HepG2 (cell line): ENCODE results near the gene GEMIN2. TPM values are rescaled to one million over a fixed set of nuclear protein-coding genes. Genes with fewer than 3 reads are reported as not detected.

Source experiments
- BCL6 ChIP-seq: IDR thresholded peaks from 2 replicates; pipeline ENCODE4 v1.6.1; 2016; ENCODE audit warnings: missing genetic modification reagents, missing compliant biosample characterization
- CENPX ChIP-seq: sonication (generic); formaldehyde crosslinking; IDR thresholded peaks from 2 replicates; pipeline ENCODE4 v1.9.0; 2021; ENCODE audit warnings: mild to moderate bottlenecking, missing genetic modification reagents, moderate library complexity
- GATAD2A ChIP-seq: IDR thresholded peaks from 2 replicates; pipeline ENCODE4 v1.6.1; 2016
- HDAC6 ChIP-seq: fragments of 200-600 bp; sonication (generic); IDR thresholded peaks from 2 replicates; pipeline ENCODE4 v1.7.0; 2017; ENCODE audit warnings: mild to moderate bottlenecking, antibody characterized with exemption, low read length, low read depth
- MATR3 ChIP-seq: sonication (generic); formaldehyde crosslinking; IDR thresholded peaks from 2 replicates; pipeline ENCODE4 v1.4.0; 2020; ENCODE audit warnings: missing genetic modification reagents
- MIXL1 ChIP-seq: IDR thresholded peaks from 2 replicates; pipeline ENCODE4 v1.6.1; 2016
- NR2F2 ChIP-seq: IDR thresholded peaks from 2 replicates; pipeline ENCODE4 v1.6.1; 2012; ENCODE audit warnings: low read depth, inconsistent platforms, borderline replicate concordance
- RAD51 ChIP-seq: fragments of 450-650 bp; IDR thresholded peaks from 2 replicates; pipeline ENCODE4 v1.6.1; 2016; ENCODE audit warnings: borderline replicate concordance
- RFX3 ChIP-seq: IDR thresholded peaks from 2 replicates; pipeline ENCODE4 v1.6.1; 2016; ENCODE audit warnings: missing biosample characterization, missing genetic modification reagents
- SCMH1 ChIP-seq: sonication (generic); formaldehyde crosslinking; IDR thresholded peaks from 2 replicates; pipeline ENCODE4 v1.9.0; 2021; ENCODE audit warnings: missing genetic modification reagents, mild to moderate bottlenecking, borderline replicate concordance
- ZBTB38 ChIP-seq: sonication (generic); formaldehyde crosslinking; IDR thresholded peaks from 2 replicates; pipeline ENCODE4 v1.5.1; 2020; ENCODE audit warnings: mild to moderate bottlenecking, missing genetic modification reagents
- ZNF230 ChIP-seq: sonication (generic); formaldehyde crosslinking; IDR thresholded peaks from 2 replicates; pipeline ENCODE4 v1.4.0; 2020; ENCODE audit warnings: mild to moderate bottlenecking, missing genetic modification reagents
- ZNF3 ChIP-seq: IDR thresholded peaks from 2 replicates; pipeline ENCODE4 v1.7.0; 2017; ENCODE audit warnings: inconsistent platforms
- ZNF672 ChIP-seq: sonication (generic); formaldehyde crosslinking; IDR thresholded peaks from 2 replicates; pipeline ENCODE4 v1.8.1; 2022; ENCODE audit warnings: missing genetic modification reagents
- ZNF772 ChIP-seq: sonication (generic); formaldehyde crosslinking; IDR thresholded peaks from 2 replicates; pipeline ENCODE4 v1.5.0; 2020; ENCODE audit warnings: mild to moderate bottlenecking, missing genetic modification reagents
- polyA plus RNA-seq, 8 experiments: library from polyadenylated mRNA; depleted of rRNA in 3 of 8; stranded (reverse) in 7 of 8; unstranded in 1 of 8; fragments of >200 nt; fragmentation: Illumina TruSeq in 4 of 8; extraction: Trizol in 4 of 8; gene quantifications; 2 replicates each; pipeline versions ENCODE4 v1.2.1 to v1.2.3, GENCODE V29; 2011 to 2016; ENCODE audit warnings: low read depth in 4 of 8, missing spikeins in 1 of 8, mixed read lengths in 1 of 8; ENCODE audit not compliant: insufficient read depth in 1 of 8
- total RNA-seq, 5 experiments: library from RNA; depleted of rRNA; stranded (reverse); fragments of >200 nt; fragmentation: Illumina TruSeq; extraction: Trizol; gene quantifications; 2 replicates each; pipeline ENCODE4 v1.2.3, GENCODE V29; 2016; ENCODE audit warnings: low read depth in 1 of 5
- TF ChIP-seq, protein P1 (sequence below): IDR thresholded peaks from 2 replicates; pipeline ENCODE4 v1.6.1; 2016
- TF ChIP-seq, protein P2 (sequence below): sonication (generic); formaldehyde crosslinking; IDR thresholded peaks from 2 replicates; pipeline ENCODE4 v1.5.0; 2020; ENCODE audit warnings: mild to moderate bottlenecking, low read depth, missing genetic modification reagents, borderline replicate concordance
- TF ChIP-seq, protein P3 (sequence below): sonication (generic); formaldehyde crosslinking; IDR thresholded peaks from 2 replicates; pipeline ENCODE4 v1.5.1; 2020; ENCODE audit warnings: mild to moderate bottlenecking, moderate library complexity, missing genetic modification reagents
- TF ChIP-seq, protein P4 (sequence below): sonication (generic); formaldehyde crosslinking; IDR thresholded peaks from 2 replicates; pipeline ENCODE4 v1.9.0; 2021; ENCODE audit warnings: missing genetic modification reagents, mild to moderate bottlenecking, borderline replicate concordance
- TF ChIP-seq, protein P5 (sequence below): sonication (generic); formaldehyde crosslinking; IDR thresholded peaks from 2 replicates; pipeline ENCODE4 v1.9.0; 2021; ENCODE audit warnings: missing genetic modification reagents, borderline replicate concordance
- TF ChIP-seq, protein P6 (sequence below): sonication (generic); formaldehyde crosslinking; IDR thresholded peaks from 2 replicates; pipeline ENCODE4 v1.4.0; 2020; ENCODE audit warnings: missing genetic modification reagents
- TF ChIP-seq, protein P7 (sequence below): sonication (generic); formaldehyde crosslinking; IDR thresholded peaks from 2 replicates; pipeline ENCODE4 v1.4.0; 2020; ENCODE audit warnings: mild to moderate bottlenecking, missing genetic modification reagents

GEMIN2 gene
- total and polyA plus RNA-seq, 2 of the 13 experiments (the other 11 are each of a cell fraction or from before 2014, with no cell fraction given), result 54.8 to 110 TPM

DNA sequence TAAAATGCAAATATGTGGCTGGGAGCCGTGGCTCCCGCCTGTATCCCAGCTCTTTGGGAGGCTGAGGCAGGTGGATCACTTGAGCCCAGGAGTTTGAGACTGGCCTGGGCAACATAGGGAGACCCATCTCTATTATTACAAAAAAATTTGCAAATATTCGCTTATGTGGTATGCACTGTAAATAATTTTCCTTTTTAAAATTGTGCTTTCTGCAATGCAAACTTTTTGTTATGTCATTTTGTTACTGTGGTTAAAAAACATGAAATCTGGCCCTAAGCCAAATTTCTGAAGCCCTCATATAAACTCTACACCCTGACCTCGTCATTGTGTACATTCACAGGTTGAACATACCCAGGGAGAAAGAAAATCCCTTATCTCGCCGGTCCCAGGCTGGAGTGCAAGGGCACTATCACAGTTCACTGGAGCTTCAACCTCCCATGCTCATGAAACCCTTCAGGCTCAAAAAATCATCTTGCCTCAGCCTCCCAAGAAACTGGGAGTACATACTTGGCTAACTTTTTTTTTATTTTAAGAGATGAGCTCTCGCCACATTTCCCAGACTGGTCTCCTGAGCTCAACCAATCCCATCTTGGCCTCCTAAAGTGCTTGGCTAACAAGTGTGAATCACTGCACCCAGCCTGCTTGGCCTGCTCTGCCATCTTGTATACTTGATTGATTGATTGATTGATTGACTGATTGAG, 31.3 kb downstream of the GEMIN2 start (continued):
- TF ChIP-seq RAD51 (no peak), ZNF230 (peak; percentile 37; the same call in 1 of the 2 replicates), MIXL1 (CRISPR knock-in tag) (peak; percentile 63; the same call in 1 of the 2 replicates), BCL6 (peak; percentile 80), MATR3 (CRISPR knock-in tag) (no peak), RFX3 (CRISPR knock-in tag) (no peak), ZNF772 (CRISPR knock-in tag) (no peak), CENPX (CRISPR knock-in tag) (no peak), ZNF672 (CRISPR knock-in tag) (no peak), GATAD2A (CRISPR knock-in tag) (peak; percentile 68), NR2F2 (peak; percentile 71; the same call in 1 of the 2 replicates), SCMH1 (CRISPR knock-in tag) (no peak), ZNF3 (CRISPR knock-in tag) (no peak), HDAC6 (no peak), ZBTB38 (no peak)
- TF ChIP-seq, protein P1, sequence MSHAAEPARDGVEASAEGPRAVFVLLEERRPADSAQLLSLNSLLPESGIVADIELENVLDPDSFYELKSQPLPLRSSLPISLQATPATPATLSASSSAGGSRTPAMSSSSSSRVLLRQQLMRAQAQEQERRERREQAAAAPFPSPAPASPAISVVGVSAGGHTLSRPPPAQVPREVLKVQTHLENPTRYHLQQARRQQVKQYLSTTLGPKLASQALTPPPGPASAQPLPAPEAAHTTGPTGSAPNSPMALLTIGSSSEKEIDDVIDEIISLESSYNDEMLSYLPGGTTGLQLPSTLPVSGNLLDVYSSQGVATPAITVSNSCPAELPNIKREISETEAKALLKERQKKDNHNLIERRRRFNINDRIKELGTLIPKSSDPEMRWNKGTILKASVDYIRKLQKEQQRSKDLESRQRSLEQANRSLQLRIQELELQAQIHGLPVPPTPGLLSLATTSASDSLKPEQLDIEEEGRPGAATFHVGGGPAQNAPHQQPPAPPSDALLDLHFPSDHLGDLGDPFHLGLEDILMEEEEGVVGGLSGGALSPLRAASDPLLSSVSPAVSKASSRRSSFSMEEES (CRISPR knock-in tag), result 0 out of 2 replicates have a peak, but pooled peaks have one; percentile 21
- TF ChIP-seq, protein P2, sequence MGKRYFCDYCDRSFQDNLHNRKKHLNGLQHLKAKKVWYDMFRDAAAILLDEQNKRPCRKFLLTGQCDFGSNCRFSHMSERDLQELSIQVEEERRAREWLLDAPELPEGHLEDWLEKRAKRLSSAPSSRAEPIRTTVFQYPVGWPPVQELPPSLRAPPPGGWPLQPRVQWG (CRISPR knock-in tag), result no peak
- TF ChIP-seq, protein P3, sequence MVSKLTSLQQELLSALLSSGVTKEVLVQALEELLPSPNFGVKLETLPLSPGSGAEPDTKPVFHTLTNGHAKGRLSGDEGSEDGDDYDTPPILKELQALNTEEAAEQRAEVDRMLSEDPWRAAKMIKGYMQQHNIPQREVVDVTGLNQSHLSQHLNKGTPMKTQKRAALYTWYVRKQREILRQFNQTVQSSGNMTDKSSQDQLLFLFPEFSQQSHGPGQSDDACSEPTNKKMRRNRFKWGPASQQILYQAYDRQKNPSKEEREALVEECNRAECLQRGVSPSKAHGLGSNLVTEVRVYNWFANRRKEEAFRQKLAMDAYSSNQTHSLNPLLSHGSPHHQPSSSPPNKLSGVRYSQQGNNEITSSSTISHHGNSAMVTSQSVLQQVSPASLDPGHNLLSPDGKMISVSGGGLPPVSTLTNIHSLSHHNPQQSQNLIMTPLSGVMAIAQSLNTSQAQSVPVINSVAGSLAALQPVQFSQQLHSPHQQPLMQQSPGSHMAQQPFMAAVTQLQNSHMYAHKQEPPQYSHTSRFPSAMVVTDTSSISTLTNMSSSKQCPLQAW, result peak; percentile 76; the same call in 1 of the 2 replicates
- TF ChIP-seq, protein P4, sequence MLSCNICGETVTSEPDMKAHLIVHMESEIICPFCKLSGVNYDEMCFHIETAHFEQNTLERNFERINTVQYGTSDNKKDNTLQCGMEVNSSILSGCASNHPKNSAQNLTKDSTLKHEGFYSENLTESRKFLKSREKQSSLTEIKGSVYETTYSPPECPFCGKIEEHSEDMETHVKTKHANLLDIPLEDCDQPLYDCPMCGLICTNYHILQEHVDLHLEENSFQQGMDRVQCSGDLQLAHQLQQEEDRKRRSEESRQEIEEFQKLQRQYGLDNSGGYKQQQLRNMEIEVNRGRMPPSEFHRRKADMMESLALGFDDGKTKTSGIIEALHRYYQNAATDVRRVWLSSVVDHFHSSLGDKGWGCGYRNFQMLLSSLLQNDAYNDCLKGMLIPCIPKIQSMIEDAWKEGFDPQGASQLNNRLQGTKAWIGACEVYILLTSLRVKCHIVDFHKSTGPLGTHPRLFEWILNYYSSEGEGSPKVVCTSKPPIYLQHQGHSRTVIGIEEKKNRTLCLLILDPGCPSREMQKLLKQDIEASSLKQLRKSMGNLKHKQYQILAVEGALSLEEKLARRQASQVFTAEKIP, result no peak
- TF ChIP-seq, protein P5, sequence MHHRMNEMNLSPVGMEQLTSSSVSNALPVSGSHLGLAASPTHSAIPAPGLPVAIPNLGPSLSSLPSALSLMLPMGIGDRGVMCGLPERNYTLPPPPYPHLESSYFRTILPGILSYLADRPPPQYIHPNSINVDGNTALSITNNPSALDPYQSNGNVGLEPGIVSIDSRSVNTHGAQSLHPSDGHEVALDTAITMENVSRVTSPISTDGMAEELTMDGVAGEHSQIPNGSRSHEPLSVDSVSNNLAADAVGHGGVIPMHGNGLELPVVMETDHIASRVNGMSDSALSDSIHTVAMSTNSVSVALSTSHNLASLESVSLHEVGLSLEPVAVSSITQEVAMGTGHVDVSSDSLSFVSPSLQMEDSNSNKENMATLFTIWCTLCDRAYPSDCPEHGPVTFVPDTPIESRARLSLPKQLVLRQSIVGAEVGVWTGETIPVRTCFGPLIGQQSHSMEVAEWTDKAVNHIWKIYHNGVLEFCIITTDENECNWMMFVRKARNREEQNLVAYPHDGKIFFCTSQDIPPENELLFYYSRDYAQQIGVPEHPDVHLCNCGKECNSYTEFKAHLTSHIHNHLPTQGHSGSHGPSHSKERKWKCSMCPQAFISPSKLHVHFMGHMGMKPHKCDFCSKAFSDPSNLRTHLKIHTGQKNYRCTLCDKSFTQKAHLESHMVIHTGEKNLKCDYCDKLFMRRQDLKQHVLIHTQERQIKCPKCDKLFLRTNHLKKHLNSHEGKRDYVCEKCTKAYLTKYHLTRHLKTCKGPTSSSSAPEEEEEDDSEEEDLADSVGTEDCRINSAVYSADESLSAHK (CRISPR knock-in tag), result no peak
- TF ChIP-seq, protein P6, sequence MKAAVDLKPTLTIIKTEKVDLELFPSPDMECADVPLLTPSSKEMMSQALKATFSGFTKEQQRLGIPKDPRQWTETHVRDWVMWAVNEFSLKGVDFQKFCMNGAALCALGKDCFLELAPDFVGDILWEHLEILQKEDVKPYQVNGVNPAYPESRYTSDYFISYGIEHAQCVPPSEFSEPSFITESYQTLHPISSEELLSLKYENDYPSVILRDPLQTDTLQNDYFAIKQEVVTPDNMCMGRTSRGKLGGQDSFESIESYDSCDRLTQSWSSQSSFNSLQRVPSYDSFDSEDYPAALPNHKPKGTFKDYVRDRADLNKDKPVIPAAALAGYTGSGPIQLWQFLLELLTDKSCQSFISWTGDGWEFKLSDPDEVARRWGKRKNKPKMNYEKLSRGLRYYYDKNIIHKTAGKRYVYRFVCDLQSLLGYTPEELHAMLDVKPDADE (CRISPR knock-in tag), result no peak
- TF ChIP-seq, protein P7, sequence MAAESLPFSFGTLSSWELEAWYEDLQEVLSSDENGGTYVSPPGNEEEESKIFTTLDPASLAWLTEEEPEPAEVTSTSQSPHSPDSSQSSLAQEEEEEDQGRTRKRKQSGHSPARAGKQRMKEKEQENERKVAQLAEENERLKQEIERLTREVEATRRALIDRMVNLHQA (CRISPR knock-in tag), result no peak
